Measurements from ENCODE around the gene CAMK2A. TPM values are rescaled to one million over a fixed set of nuclear protein-coding genes. Genes with fewer than 3 reads are reported as not detected.

Gene CAMK2A
- total RNA-seq, 1 donor from 2014 or later: 1.2 TPM

DNA sequence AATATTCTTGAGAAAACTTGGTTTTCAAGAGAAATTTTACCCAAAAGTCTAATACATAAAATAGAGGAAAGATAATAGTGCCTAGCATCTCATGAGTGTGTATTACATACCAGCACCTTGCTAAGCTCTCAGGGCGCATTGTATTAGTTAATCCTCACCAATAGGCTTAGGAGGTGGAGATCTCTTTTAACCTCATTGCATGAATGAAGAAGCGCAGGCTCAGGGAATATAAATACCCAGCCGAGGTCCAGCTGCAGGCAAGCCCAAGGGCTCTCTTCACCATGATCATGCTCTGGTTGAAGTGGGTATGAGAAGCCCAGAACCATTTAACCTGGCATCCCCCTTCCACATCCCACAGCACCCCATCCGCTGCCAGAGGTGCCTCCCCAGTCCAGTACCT is 46.0 kb downstream of the CAMK2A start:
- Histone ChIP-seq H3K27me3 (ENCODE audit: insufficient read depth, low read length) (no peaks in the 10 kb centered on the region), H3K9ac (ENCODE audit: low read length) (no peak overlapping the region), H3K9me3 (ENCODE audit: insufficient read depth, low read depth, low read length) (no peaks in the 10 kb centered on the region), H3K27ac (ENCODE audit: low read depth, low read length) (no peak overlapping the region), H2AFZ (ENCODE audit: low read depth, low read length) (no peak overlapping the region), H3K4me1 (ENCODE audit: insufficient read depth, low read length) (no peaks in the 10 kb centered on the region), H3K4me2 (ENCODE audit: low read length) (no peak overlapping the region), H4K20me1 (ENCODE audit: insufficient read depth, low read length) (no peaks in the 10 kb centered on the region), H3K36me3 (ENCODE audit: insufficient read depth, low read length) (no peaks in the 10 kb centered on the region), H3K79me2 (ENCODE audit: insufficient read depth, low read length) (no peaks in the 10 kb centered on the region), H3K4me3 (ENCODE audit: insufficient read depth, low read depth, low read length) (no peak overlapping the region)
- DNase-seq (ENCODE audit: low read depth) (no peak), FAIRE-seq (no peak)
- no peak overlapping the region for H3K4me3 Mint-ChIP-seq (ENCODE audit: unreplicated experiment)
- no peak for TF ChIP-seq EZH2 (IDR thresholded peaks at IDR 0.05; ENCODE audit: insufficient read depth, low read length)
- TF ChIP-seq, protein P1, sequence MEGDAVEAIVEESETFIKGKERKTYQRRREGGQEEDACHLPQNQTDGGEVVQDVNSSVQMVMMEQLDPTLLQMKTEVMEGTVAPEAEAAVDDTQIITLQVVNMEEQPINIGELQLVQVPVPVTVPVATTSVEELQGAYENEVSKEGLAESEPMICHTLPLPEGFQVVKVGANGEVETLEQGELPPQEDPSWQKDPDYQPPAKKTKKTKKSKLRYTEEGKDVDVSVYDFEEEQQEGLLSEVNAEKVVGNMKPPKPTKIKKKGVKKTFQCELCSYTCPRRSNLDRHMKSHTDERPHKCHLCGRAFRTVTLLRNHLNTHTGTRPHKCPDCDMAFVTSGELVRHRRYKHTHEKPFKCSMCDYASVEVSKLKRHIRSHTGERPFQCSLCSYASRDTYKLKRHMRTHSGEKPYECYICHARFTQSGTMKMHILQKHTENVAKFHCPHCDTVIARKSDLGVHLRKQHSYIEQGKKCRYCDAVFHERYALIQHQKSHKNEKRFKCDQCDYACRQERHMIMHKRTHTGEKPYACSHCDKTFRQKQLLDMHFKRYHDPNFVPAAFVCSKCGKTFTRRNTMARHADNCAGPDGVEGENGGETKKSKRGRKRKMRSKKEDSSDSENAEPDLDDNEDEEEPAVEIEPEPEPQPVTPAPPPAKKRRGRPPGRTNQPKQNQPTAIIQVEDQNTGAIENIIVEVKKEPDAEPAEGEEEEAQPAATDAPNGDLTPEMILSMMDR (IDR thresholded peaks at IDR 0.05; ENCODE audit: insufficient read depth, low read depth, low read length): no peak
- no peaks in the 10 kb centered on the region for H3K9me3 Mint-ChIP-seq (ENCODE audit: unreplicated experiment)
- H3K36me3 Mint-ChIP-seq (ENCODE audit: low read depth, unreplicated experiment): peaks cover 2% of the 10 kb centered on the region
- H3K4me1 Mint-ChIP-seq (ENCODE audit: low read depth, unreplicated experiment): peaks cover 2% of the 10 kb centered on the region
- no peak overlapping the region for H3K27ac Mint-ChIP-seq (ENCODE audit: unreplicated experiment)
- H3K27me3 Mint-ChIP-seq (ENCODE audit: low read depth, unreplicated experiment): peaks cover 44% of the 10 kb centered on the region

DNA sequence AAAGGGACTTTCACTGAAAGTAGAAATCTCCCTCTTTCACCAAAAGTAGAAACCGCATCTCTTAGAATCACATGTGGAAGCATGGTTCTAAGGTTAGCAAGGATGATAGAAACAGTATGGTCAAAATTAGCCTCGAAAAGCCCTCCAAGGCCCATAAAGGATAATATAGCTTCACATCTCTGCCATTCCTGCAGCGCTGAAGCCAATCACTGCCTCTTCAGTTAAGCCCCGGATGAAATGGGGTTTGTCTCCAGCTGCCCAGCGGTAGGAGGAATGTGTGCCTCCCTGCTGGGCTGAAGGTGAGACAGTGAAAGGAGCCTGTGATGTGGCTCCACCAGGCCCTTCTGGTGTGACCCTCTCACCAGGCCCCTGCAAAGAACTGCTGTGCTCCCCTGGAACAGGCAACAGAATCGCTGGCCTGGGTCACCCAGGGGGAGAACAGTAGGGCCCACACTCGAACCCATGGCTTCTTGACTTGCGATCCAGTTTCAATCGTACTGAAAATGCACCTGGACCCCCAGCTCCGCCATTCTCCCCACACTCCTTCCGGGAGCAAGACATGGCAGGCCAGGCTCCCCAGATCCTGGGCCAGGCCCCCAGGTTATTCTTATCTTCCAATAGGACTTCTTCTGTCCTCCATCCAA is 47.2 kb downstream of the CAMK2A start:
- no peak overlapping the region for H3K4me3 ChIP-seq (ENCODE audit: insufficient read depth, low read depth, low read length)
- FAIRE-seq (no peak), DNase-seq (ENCODE audit: low read depth) (no peak)
- H3K79me2 ChIP-seq (ENCODE audit: insufficient read depth, low read length): no peaks in the 10 kb centered on the region
- H3K4me1 Mint-ChIP-seq (ENCODE audit: low read depth, unreplicated experiment): peaks cover 2% of the 10 kb centered on the region
- H3K27ac ChIP-seq (ENCODE audit: low read depth, low read length): no peak overlapping the region
- H3K36me3 ChIP-seq (ENCODE audit: insufficient read depth, low read length): no peaks in the 10 kb centered on the region
- no peaks in the 10 kb centered on the region for H3K4me1 ChIP-seq (ENCODE audit: insufficient read depth, low read length)
- no peak overlapping the region for H3K27ac Mint-ChIP-seq (ENCODE audit: unreplicated experiment)
- TF ChIP-seq, protein P1 (IDR thresholded peaks at IDR 0.05; ENCODE audit: insufficient read depth, low read depth, low read length): no peak
- no peak for TF ChIP-seq EZH2 (IDR thresholded peaks at IDR 0.05; ENCODE audit: insufficient read depth, low read length)
- peaks cover 4% of the 10 kb centered on the region for H3K36me3 Mint-ChIP-seq (ENCODE audit: low read depth, unreplicated experiment)
- H3K9me3 Mint-ChIP-seq (ENCODE audit: unreplicated experiment): no peaks in the 10 kb centered on the region
- no peaks in the 10 kb centered on the region for H4K20me1 ChIP-seq (ENCODE audit: insufficient read depth, low read length)
- H3K27me3 Mint-ChIP-seq (ENCODE audit: low read depth, unreplicated experiment): peaks cover 49% of the 10 kb centered on the region
- H3K27me3 ChIP-seq (ENCODE audit: insufficient read depth, low read length): no peaks in the 10 kb centered on the region
- no peak overlapping the region for H3K4me2 ChIP-seq (ENCODE audit: low read length)
- no peak overlapping the region for H2AFZ ChIP-seq (ENCODE audit: low read depth, low read length)
- no peak overlapping the region for H3K4me3 Mint-ChIP-seq (ENCODE audit: unreplicated experiment)
- H3K9ac ChIP-seq (ENCODE audit: low read length): no peak overlapping the region
- H3K9me3 ChIP-seq (ENCODE audit: insufficient read depth, low read depth, low read length): no peaks in the 10 kb centered on the region
